ENCODE results near the gene KCNMA1.

The KCNMA1 gene

DNA sequence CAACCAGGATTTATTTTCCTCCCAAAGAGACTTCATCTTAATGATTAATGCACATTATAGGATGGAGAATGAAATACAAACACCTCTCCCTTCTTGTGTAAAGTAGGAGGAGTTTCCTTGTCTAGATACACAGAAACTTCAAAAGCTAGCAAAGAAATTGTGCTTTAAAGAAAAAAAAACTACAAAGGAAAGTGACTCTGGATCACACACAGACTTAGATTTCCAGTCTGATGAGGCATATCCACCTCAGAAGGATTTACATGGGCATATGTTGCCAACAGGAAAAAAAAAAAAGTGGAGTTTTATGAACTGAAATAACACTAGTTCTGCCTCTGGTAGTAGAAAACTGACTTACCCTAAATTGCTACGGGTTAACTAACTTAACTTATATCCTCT is 449.6 kb downstream of the KCNMA1 start:
- no peaks in the 10 kb centered on the region for H3K9me3 ChIP-seq (ENCODE audit: control insufficient read depth, low read length)
- DNase-seq = no peak
- H3K36me3 ChIP-seq (ENCODE audit: control insufficient read depth, insufficient read depth, low read length) = no peaks in the 10 kb centered on the region
- H3K4me3 ChIP-seq (ENCODE audit: insufficient read depth, low read depth, low read length, poor library complexity, severe bottlenecking) = no peak overlapping the region
- H3K27me3 ChIP-seq (replicated peaks; ENCODE audit: control insufficient read depth, insufficient read depth, low read length, poor library complexity, severe bottlenecking) = no peaks in the 10 kb centered on the region
- no peak overlapping the region for H3K27ac ChIP-seq (ENCODE audit: insufficient read depth, low read length, poor library complexity, severe bottlenecking)
- H3K4me1 ChIP-seq (ENCODE audit: control insufficient read depth, insufficient read depth, low read length, poor library complexity, severe bottlenecking) = no peaks in the 10 kb centered on the region

DNA sequence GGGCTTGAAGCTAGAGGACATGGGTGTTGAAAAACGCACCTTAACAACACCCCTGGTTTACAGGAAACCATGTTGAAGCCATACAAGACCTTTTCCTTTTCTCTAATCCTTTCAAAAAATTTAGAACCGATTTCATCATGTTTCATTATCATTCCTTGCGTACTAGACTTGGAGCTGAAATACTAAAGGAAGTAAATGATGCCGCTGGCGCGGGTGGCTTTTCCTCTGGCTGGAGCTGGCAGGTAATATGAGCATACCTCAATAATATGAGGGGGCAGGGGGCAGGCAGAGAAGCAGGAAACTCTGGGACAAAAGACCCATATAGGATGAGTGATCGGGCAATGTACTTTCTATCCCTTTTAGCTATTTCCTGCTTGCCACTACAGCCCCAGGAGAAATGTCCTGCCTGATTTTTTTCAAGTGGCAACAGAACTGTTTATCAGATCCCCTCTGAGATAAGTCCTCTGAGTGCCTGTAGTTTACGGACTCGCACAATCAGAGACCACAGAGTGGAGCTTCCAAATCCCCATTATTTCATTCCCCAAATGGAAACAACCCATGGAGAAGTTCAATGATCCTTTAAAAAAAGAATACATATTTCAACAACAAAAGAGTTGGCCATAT is 450.1 kb downstream of the KCNMA1 start:
- H3K9me3 ChIP-seq (ENCODE audit: control insufficient read depth, low read length) = no peaks in the 10 kb centered on the region
- no peaks in the 10 kb centered on the region for H3K4me1 ChIP-seq (ENCODE audit: control insufficient read depth, insufficient read depth, low read length, poor library complexity, severe bottlenecking)
- H3K36me3 ChIP-seq (ENCODE audit: control insufficient read depth, insufficient read depth, low read length) = no peaks in the 10 kb centered on the region
- no peak overlapping the region for H3K27ac ChIP-seq (ENCODE audit: insufficient read depth, low read length, poor library complexity, severe bottlenecking)
- no peak overlapping the region for H3K4me3 ChIP-seq (ENCODE audit: insufficient read depth, low read depth, low read length, poor library complexity, severe bottlenecking)
- no peak for DNase-seq
- H3K27me3 ChIP-seq (replicated peaks; ENCODE audit: control insufficient read depth, insufficient read depth, low read length, poor library complexity, severe bottlenecking) = no peaks in the 10 kb centered on the region

DNA sequence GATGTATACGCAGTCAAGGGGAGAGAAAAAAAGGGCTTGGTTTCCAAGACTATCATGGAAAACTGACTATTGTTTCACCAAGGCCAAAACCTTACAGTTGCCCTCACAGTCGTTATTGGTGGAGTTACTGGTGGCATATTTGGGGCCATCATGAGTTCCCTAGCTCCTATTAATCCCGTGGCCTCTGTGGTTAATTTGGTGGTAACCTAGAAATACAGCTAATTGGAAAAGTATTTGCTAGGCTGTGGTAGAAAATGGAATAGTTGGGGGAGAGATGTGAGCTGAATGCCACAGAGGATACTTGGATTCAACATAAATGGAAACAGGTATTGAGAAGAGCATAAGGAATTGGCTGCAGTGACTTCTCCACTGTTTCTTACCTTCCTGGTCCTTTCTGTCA is 450.7 kb downstream of the KCNMA1 start:
- H3K27me3 ChIP-seq (replicated peaks; ENCODE audit: control insufficient read depth, insufficient read depth, low read length, poor library complexity, severe bottlenecking) = no peaks in the 10 kb centered on the region
- H3K9me3 ChIP-seq (ENCODE audit: control insufficient read depth, low read length) = no peaks in the 10 kb centered on the region
- H3K4me3 ChIP-seq (ENCODE audit: insufficient read depth, low read depth, low read length, poor library complexity, severe bottlenecking) = no peak overlapping the region
- no peaks in the 10 kb centered on the region for H3K4me1 ChIP-seq (ENCODE audit: control insufficient read depth, insufficient read depth, low read length, poor library complexity, severe bottlenecking)
- no peak overlapping the region for H3K27ac ChIP-seq (ENCODE audit: insufficient read depth, low read length, poor library complexity, severe bottlenecking)
- H3K36me3 ChIP-seq (ENCODE audit: control insufficient read depth, insufficient read depth, low read length) = no peaks in the 10 kb centered on the region
- DNase-seq = no peak

DNA sequence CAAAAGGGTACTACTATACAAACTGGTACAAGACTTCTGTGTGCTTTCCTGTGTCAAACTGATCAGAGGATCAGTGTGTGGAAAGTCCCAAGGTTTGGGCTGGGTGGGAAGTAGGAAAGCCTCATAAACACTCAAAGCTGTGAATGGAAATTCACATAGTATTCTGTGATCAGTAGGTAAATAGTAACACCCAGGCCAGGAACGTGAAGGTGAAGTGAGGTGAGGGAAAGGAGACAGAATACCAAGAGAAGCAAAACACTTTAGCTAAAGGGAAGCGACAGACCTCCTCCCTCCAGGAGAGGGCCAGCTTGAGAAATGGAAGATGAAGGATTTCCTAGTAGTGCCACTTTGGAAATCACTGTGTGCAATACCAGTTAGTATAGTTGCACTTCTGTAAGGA is 451.9 kb downstream of the KCNMA1 start:
- Histone ChIP-seq H3K36me3 (ENCODE audit: control insufficient read depth, insufficient read depth, low read length) (no peaks in the 10 kb centered on the region), H3K9me3 (ENCODE audit: control insufficient read depth, low read length) (no peaks in the 10 kb centered on the region), H3K27me3 (replicated peaks; ENCODE audit: control insufficient read depth, insufficient read depth, low read length, poor library complexity, severe bottlenecking) (no peaks in the 10 kb centered on the region), H3K4me1 (ENCODE audit: control insufficient read depth, insufficient read depth, low read length, poor library complexity, severe bottlenecking) (no peaks in the 10 kb centered on the region), H3K27ac (ENCODE audit: insufficient read depth, low read length, poor library complexity, severe bottlenecking) (no peak overlapping the region), H3K4me3 (ENCODE audit: insufficient read depth, low read depth, low read length, poor library complexity, severe bottlenecking) (no peak overlapping the region)
- DNase-seq = no peak

DNA sequence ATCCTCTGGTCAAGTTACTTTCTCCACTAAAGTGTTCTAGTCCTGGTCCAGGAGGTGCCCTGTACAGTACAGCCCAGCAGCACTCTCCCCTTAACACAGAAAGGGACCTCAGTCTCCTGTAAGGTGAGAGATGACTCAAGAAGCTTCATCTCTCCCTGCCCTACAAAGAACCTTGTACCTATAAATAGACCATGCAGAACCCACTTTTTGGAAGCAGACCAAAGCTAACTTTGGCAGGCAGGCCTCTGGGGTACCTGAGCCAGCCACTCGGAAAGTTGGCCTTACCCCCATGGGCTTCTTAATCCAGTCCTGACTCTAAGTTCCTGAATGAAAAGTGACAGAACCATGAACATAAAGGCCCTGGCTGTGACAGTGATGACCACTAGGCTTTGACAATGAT is 454.8 kb downstream of the KCNMA1 start:
- DNase-seq = no peak
- Histone ChIP-seq H3K4me3 (ENCODE audit: insufficient read depth, low read depth, low read length, poor library complexity, severe bottlenecking) (no peak overlapping the region), H3K9me3 (ENCODE audit: control insufficient read depth, low read length) (no peaks in the 10 kb centered on the region), H3K36me3 (ENCODE audit: control insufficient read depth, insufficient read depth, low read length) (no peaks in the 10 kb centered on the region), H3K27ac (ENCODE audit: insufficient read depth, low read length, poor library complexity, severe bottlenecking) (no peak overlapping the region), H3K27me3 (replicated peaks; ENCODE audit: control insufficient read depth, insufficient read depth, low read length, poor library complexity, severe bottlenecking) (no peaks in the 10 kb centered on the region), H3K4me1 (ENCODE audit: control insufficient read depth, insufficient read depth, low read length, poor library complexity, severe bottlenecking) (no peaks in the 10 kb centered on the region)

DNA sequence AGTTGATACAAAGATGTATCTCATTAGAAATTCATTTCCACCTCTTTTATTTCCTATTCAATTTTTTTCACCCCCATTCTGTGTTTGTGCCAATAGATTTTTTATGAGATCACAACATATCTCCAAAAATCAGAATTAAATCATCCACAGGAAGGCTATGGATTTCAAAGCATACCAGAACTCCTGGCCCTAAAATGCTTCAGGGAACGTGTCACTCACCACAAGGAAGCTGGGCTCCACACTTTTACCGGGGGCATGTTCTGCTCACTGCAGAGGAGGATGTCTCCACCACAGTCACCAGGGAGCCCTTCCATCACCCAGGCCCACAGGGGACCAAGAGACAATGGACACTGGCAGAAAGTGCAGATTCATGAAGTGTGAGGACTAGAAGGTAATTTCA is 456.8 kb downstream of the KCNMA1 start:
- no peaks in the 10 kb centered on the region for H3K4me1 ChIP-seq (ENCODE audit: control insufficient read depth, insufficient read depth, low read length, poor library complexity, severe bottlenecking)
- H3K27ac ChIP-seq (ENCODE audit: insufficient read depth, low read length, poor library complexity, severe bottlenecking) = no peak overlapping the region
- no peaks in the 10 kb centered on the region for H3K27me3 ChIP-seq (replicated peaks; ENCODE audit: control insufficient read depth, insufficient read depth, low read length, poor library complexity, severe bottlenecking)
- no peaks in the 10 kb centered on the region for H3K9me3 ChIP-seq (ENCODE audit: control insufficient read depth, low read length)
- no peak overlapping the region for H3K4me3 ChIP-seq (ENCODE audit: insufficient read depth, low read depth, low read length, poor library complexity, severe bottlenecking)
- no peaks in the 10 kb centered on the region for H3K36me3 ChIP-seq (ENCODE audit: control insufficient read depth, insufficient read depth, low read length)
- no peak for DNase-seq

DNA sequence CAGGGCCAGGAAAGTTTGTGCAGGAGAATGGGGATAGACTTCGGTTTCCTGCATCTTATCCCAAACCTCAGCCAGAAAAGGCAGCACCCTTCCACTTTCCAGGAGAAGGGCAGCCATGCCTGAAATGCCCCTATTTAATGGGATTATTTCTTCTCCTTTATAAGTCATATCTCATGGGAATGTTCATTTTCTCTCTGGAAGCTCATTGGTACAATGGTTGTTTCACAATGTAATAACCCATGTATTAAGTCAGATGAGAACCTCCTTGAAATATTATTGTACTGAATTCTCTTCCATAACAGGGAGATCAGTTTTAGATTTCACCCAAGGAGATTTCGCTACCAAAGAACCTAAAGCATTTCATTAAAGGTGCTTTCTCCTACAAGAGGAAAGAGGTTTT is 457.5 kb downstream of the KCNMA1 start:
- no peak for DNase-seq
- Histone ChIP-seq H3K9me3 (ENCODE audit: control insufficient read depth, low read length) (no peaks in the 10 kb centered on the region), H3K36me3 (ENCODE audit: control insufficient read depth, insufficient read depth, low read length) (no peaks in the 10 kb centered on the region), H3K4me1 (ENCODE audit: control insufficient read depth, insufficient read depth, low read length, poor library complexity, severe bottlenecking) (no peaks in the 10 kb centered on the region), H3K4me3 (ENCODE audit: insufficient read depth, low read depth, low read length, poor library complexity, severe bottlenecking) (no peak overlapping the region), H3K27ac (ENCODE audit: insufficient read depth, low read length, poor library complexity, severe bottlenecking) (no peak overlapping the region), H3K27me3 (replicated peaks; ENCODE audit: control insufficient read depth, insufficient read depth, low read length, poor library complexity, severe bottlenecking) (no peaks in the 10 kb centered on the region)

DNA sequence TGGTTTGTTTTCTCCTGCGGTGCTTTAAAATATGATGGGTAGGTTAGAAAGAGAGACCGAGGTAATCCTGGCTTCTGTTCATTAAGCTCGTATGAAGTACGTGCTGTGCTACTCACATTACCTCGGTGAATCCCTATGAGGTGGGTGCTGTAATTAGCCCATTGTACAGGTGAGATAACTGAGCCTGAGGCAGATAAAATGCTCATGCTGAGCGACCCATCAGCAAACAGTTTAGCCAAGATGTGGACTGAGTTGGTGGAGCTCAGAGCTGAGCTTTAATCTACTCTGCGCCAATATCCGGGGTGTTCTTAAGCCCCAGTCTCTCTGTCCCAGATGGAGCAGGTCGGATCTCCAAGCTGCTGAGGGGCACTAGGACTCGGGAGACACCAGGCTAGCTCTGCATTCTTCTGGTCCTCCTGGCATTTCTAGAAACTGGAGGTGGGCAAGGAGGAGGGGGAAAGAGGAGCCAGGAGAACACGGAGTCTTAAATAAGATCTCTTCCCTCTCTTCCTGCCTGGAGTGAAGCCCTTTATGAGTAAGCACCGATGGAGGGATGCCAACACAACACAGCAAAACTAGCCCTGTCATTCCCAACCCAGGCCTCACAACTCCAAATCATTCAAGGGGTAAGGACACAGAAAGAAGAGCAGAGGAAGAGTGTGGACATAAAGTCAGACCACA is 458.5 kb downstream of the KCNMA1 start:
- Histone ChIP-seq H3K27ac (ENCODE audit: insufficient read depth, low read length, poor library complexity, severe bottlenecking) (no peak overlapping the region), H3K4me1 (ENCODE audit: control insufficient read depth, insufficient read depth, low read length, poor library complexity, severe bottlenecking) (no peaks in the 10 kb centered on the region), H3K4me3 (ENCODE audit: insufficient read depth, low read depth, low read length, poor library complexity, severe bottlenecking) (no peak overlapping the region), H3K27me3 (replicated peaks; ENCODE audit: control insufficient read depth, insufficient read depth, low read length, poor library complexity, severe bottlenecking) (no peaks in the 10 kb centered on the region), H3K9me3 (ENCODE audit: control insufficient read depth, low read length) (no peaks in the 10 kb centered on the region), H3K36me3 (ENCODE audit: control insufficient read depth, insufficient read depth, low read length) (no peaks in the 10 kb centered on the region)
- no peak for DNase-seq

DNA sequence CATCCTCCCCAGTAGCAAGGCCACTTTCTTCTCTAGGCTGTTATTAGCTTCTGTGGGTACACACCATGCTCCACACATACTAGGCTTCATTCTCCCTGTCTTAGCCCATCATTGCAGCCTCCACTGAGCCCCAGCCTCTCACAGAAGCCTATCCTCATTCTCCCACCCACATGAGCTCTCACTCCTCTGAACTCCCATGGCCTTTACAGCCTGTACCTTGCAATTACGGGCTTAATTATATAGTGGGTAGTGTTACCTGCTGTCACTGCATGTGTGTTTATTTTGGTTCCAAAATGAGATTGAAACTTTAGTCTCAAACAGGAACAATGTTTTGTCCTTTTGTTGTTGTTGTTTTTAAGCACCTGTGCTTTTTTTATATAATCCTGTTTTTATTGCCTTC is 460.0 kb downstream of the KCNMA1 start:
- Histone ChIP-seq H3K36me3 (ENCODE audit: control insufficient read depth, insufficient read depth, low read length) (no peaks in the 10 kb centered on the region), H3K9me3 (ENCODE audit: control insufficient read depth, low read length) (no peaks in the 10 kb centered on the region), H3K27ac (ENCODE audit: insufficient read depth, low read length, poor library complexity, severe bottlenecking) (no peak overlapping the region), H3K4me1 (ENCODE audit: control insufficient read depth, insufficient read depth, low read length, poor library complexity, severe bottlenecking) (no peaks in the 10 kb centered on the region), H3K4me3 (ENCODE audit: insufficient read depth, low read depth, low read length, poor library complexity, severe bottlenecking) (no peak overlapping the region), H3K27me3 (replicated peaks; ENCODE audit: control insufficient read depth, insufficient read depth, low read length, poor library complexity, severe bottlenecking) (no peaks in the 10 kb centered on the region)
- no peak for DNase-seq

DNA sequence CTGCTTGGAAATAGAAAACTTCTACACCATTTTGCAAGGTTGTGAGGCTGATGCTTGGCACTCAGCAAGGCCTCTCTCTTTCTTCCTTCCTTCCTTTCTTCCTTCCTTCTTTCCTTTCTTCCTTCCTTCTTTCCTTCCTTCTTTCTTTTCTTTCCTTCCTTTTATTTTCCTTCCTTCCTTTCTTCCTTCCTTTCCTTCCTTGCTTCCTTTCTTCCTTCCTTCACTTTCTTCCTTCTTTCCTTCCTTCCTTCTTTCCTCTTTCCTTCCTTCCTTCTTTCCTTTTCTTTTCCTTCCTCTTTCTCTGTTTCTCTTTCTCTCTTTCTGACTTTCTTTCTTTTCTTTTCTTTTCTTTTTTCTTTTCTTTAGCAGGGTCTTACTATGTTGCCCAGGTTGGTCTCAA is 460.4 kb downstream of the KCNMA1 start:
- H3K4me1 ChIP-seq (ENCODE audit: control insufficient read depth, insufficient read depth, low read length, poor library complexity, severe bottlenecking) = no peaks in the 10 kb centered on the region
- H3K9me3 ChIP-seq (ENCODE audit: control insufficient read depth, low read length) = no peaks in the 10 kb centered on the region
- H3K27ac ChIP-seq (ENCODE audit: insufficient read depth, low read length, poor library complexity, severe bottlenecking) = no peak overlapping the region
- DNase-seq = no peak
- no peaks in the 10 kb centered on the region for H3K27me3 ChIP-seq (replicated peaks; ENCODE audit: control insufficient read depth, insufficient read depth, low read length, poor library complexity, severe bottlenecking)
- H3K36me3 ChIP-seq (ENCODE audit: control insufficient read depth, insufficient read depth, low read length) = no peaks in the 10 kb centered on the region
- no peak overlapping the region for H3K4me3 ChIP-seq (ENCODE audit: insufficient read depth, low read depth, low read length, poor library complexity, severe bottlenecking)

All from effector memory CD4-positive, alpha-beta T cell (primary cell).